ENCODE results near the gene SATB1.

- TF ChIP-seq CTCF (IDR thresholded peaks at IDR 0.05): no peak
- peak; percentile 52 to 95 (median 94) for TF ChIP-seq POLR2A (IDR thresholded peaks at IDR 0.05)
Measured at GRCh38 chr3:18425641-18426257, 610 bp upstream of the SATB1 start.

Measured in body of pancreas (tissue), 4 donors.